ENCODE measurements around the gene AIRE.
A peak's percentile ranks its signal among the peaks of the same experiment; 100 is the strongest.
"Not testable (repeated sequence)": the region's sequence is repeated elsewhere in the genome, so short reads cannot be mapped to it uniquely, and the experiment has no call there.

AIRE gene

GRCh38 chr21:44299458-44300261, 14.0 kb downstream of the AIRE start, which contains the start of gene PFKL:
Gene PFKL (plus strand): TSS chr21:44300053. CDS start chr21:44300106, 53 bp downstream.
- Histone ChIP-seq H3K27me3 (no peaks in the 10 kb centered on the region), H3K9ac (peak within 1 kb of the TSS; percentile 87 to 97 (median 91)), H3K9me3 (replicated peaks in 1 of 11) (no peaks in the 10 kb centered on the region), H3K4me3 (peak within 1 kb of the TSS; percentile 70 to 88 (median 81)), H3K4me1 (peaks cover 80 to 89% (median 87%) of the 10 kb centered on the region in 10 experiments), H3K36me3 (peaks cover 0 to 8% (median 0%) of the 10 kb centered on the region in 11 experiments; a peak in 1 of 22 replicates), H3K4me2 (peak within 1 kb of the TSS; percentile 92 to 100 (median 98)), H4K20me1 (peaks cover 41 to 44% (median 42%) of the 10 kb centered on the region in 11 experiments), H3K27ac (peak within 1 kb of the TSS; percentile 85 to 97 (median 91))
- TF ChIP-seq Cebpa-rat (IDR thresholded peaks at IDR 0.05), result no peak; a peak in 1 of 22 replicates

GRCh38 chr21:44300262-44300959, 14.7 kb downstream of the AIRE start:
- Histone ChIP-seq H3K27ac (peak overlapping the region; percentile 85 to 97 (median 91)), H3K9me3 (replicated peaks in 1 of 11) (no peaks in the 10 kb centered on the region), H3K4me1 (peaks cover 80 to 89% (median 87%) of the 10 kb centered on the region in 10 experiments), H4K20me1 (peaks cover 49 to 51% (median 50%) of the 10 kb centered on the region in 11 experiments), H3K27me3 (no peaks in the 10 kb centered on the region), H3K36me3 (peaks cover 0 to 8% (median 0%) of the 10 kb centered on the region in 11 experiments; a peak in 2 of 22 replicates), H3K4me3 (peak overlapping the region; percentile 70 to 88 (median 81)), H3K4me2 (peak overlapping the region; percentile 92 to 100 (median 98)), H3K9ac (peak overlapping the region; percentile 87 to 97 (median 91))
- no peak for TF ChIP-seq Cebpa-rat (IDR thresholded peaks at IDR 0.05)

- Histone ChIP-seq H3K27ac (peak overlapping the region; percentile 85 to 97 (median 91); a peak in 21 of 22 replicates), H3K4me1 (peaks cover 80 to 89% (median 87%) of the 10 kb centered on the region in 10 experiments), H3K4me2 (peak overlapping the region; percentile 92 to 100 (median 98)), H3K9me3 (replicated peaks in 1 of 11) (no peaks in the 10 kb centered on the region), H4K20me1 (peaks cover 56 to 59% (median 57%) of the 10 kb centered on the region in 11 experiments), H3K9ac (peak overlapping the region; percentile 87 to 97 (median 91)), H3K27me3 (no peaks in the 10 kb centered on the region), H3K36me3 (peaks cover 0 to 13% (median 5%) of the 10 kb centered on the region in 11 experiments; a peak in 15 of 22 replicates), H3K4me3 (peak overlapping the region; percentile 70 to 88 (median 81))
- TF ChIP-seq Cebpa-rat (IDR thresholded peaks at IDR 0.05), result no peak
Measured at GRCh38 chr21:44301141-44301540, 15.5 kb downstream of the AIRE start.

GRCh38 chr21:44301961-44302406, 16.3 kb downstream of the AIRE start:
- H3K9me3 ChIP-seq (replicated peaks in 1 of 11), result no peaks in the 10 kb centered on the region
- no peaks in the 10 kb centered on the region for H3K27me3 ChIP-seq
- peaks cover 8 to 22% (median 12%) of the 10 kb centered on the region in 11 experiments for H3K36me3 ChIP-seq
- H3K27ac ChIP-seq, result peak overlapping the region in 7 of 11 experiments; percentile 87 to 97 (median 93); a peak in 10 of 22 replicates
- H4K20me1 ChIP-seq, result peaks cover 65 to 67% (median 66%) of the 10 kb centered on the region in 11 experiments
- peak overlapping the region; percentile 70 to 88 (median 81) for H3K4me3 ChIP-seq
- peak overlapping the region; percentile 87 to 97 (median 91); a peak in 21 of 22 replicates for H3K9ac ChIP-seq
- H3K4me1 ChIP-seq, result peaks cover 77 to 90% (median 89%) of the 10 kb centered on the region in 10 experiments
- TF ChIP-seq Cebpa-rat (IDR thresholded peaks at IDR 0.05), result no peak
- peak overlapping the region; percentile 92 to 100 (median 98) for H3K4me2 ChIP-seq

- H3K27ac ChIP-seq, result peak overlapping the region in 4 of 11 experiments; percentile 59 to 95 (median 88); a peak in 9 of 22 replicates
- peaks cover 16 to 30% (median 21%) of the 10 kb centered on the region in 11 experiments for H3K36me3 ChIP-seq
- not testable (repeated sequence) for H3K9me3 ChIP-seq (replicated peaks in 1 of 11); H3K27me3 ChIP-seq
- peak overlapping the region; percentile 70 to 88 (median 81); a peak in 18 of 20 replicates for H3K4me3 ChIP-seq
- peak overlapping the region; percentile 92 to 100 (median 98) for H3K4me2 ChIP-seq
- H4K20me1 ChIP-seq, result peaks cover 70 to 75% (median 74%) of the 10 kb centered on the region in 11 experiments
- H3K4me1 ChIP-seq, result peaks cover 71 to 90% (median 89%) of the 10 kb centered on the region in 10 experiments
- peak overlapping the region; percentile 47 to 97 (median 90); a peak in 20 of 22 replicates for H3K9ac ChIP-seq
Measured at GRCh38 chr21:44302573-44303401, 17.1 kb downstream of the AIRE start.

- peaks cover 74 to 83% (median 81%) of the 10 kb centered on the region in 11 experiments for H4K20me1 ChIP-seq
- H3K9ac ChIP-seq, result peak overlapping the region in 10 of 11 experiments; percentile 1 to 97 (median 89); a peak in 17 of 22 replicates
- H3K27me3 ChIP-seq, result no peaks in the 10 kb centered on the region
- peak overlapping the region in 1 of 10 experiments; percentile 81; a peak in 2 of 20 replicates for H3K4me3 ChIP-seq
- H3K4me2 ChIP-seq, result peak overlapping the region; percentile 92 to 100 (median 98)
- peaks cover 21 to 37% (median 26%) of the 10 kb centered on the region in 11 experiments for H3K36me3 ChIP-seq
- H3K4me1 ChIP-seq, result peaks cover 63 to 90% (median 89%) of the 10 kb centered on the region in 10 experiments
- no peak for TF ChIP-seq Cebpa-rat (IDR thresholded peaks at IDR 0.05)
- no peaks in the 10 kb centered on the region for H3K9me3 ChIP-seq (replicated peaks in 1 of 11)
- peak overlapping the region in 4 of 11 experiments; percentile 30 to 87 (median 56); a peak in 6 of 22 replicates for H3K27ac ChIP-seq
Measured at GRCh38 chr21:44303490-44303981, 17.9 kb downstream of the AIRE start.

- Histone ChIP-seq H3K9ac (peak overlapping the region; percentile 1 to 97 (median 88); a peak in 18 of 22 replicates), H4K20me1 (peaks cover 79 to 88% (median 87%) of the 10 kb centered on the region in 11 experiments), H3K9me3 (replicated peaks in 1 of 11) (no peaks in the 10 kb centered on the region), H3K36me3 (peaks cover 21 to 43% (median 31%) of the 10 kb centered on the region in 11 experiments), H3K27me3 (no peaks in the 10 kb centered on the region), H3K4me1 (peaks cover 58 to 91% (median 89%) of the 10 kb centered on the region in 10 experiments), H3K4me2 (peak overlapping the region; percentile 92 to 100 (median 98)), H3K27ac (peak overlapping the region in 7 of 11 experiments; percentile 10 to 87 (median 51); a peak in 8 of 22 replicates), H3K4me3 (0 out of 20 replicates have a peak overlapping the region, but pooled peaks of 1 of the 10 experiments have one; percentile 11)
- TF ChIP-seq Cebpa-rat (IDR thresholded peaks at IDR 0.05), result no peak
Measured at GRCh38 chr21:44304011-44304616, 18.4 kb downstream of the AIRE start.

Measured in BLaER1 treated with 17β-estradiol and CSF1 and Interleukin-3, amounts not matched to agents 10 nM and 100 nM (cell line).